ENCODE measurements around the gene FUT3.
"Not testable (repeated sequence)": the region's sequence is repeated elsewhere in the genome, so short reads cannot be mapped to it uniquely, and the experiment has no call there.

The FUT3 gene

DNA sequence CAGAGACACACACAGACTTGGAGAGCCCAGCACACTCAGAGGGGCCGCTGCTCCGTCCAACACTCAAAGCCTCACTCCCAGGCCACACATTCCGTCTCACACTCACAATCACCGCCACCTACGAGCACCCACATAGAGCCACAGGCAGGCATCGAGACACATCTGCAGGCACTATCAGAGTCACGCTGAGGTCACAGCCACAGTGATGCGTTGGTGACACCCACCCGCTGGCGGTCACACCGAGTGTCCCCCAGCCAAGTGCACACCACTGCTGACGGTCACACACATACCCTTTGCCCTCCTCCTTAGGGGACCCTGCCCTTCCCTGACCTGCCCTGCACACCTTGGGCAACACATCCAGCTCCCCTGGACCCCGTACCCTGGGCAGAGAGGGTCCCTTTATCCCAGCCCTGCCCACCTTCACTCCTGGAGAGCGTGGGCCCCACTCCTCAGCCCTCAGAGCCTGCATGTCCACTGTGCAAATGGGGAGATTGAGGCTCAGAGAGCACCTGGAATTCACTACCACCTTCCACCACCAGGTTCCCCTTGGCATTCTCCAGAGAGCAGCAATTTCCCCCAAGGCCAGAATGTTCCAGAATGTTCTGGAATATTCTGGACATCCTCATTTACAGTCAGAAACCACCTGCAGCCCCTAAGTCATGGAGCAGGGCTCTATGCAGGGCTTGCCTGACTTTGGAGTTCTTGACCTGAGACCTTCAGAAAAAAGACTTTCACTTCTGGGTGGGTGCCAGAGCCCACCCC is 13.7 kb upstream of the FUT3 start:
- in situ Hi-C loops (cut with HindIII; ENCODE audit: low pct_ligation_motif_present, low sequenced_read_pairs), result no loop called here
- Histone ChIP-seq H3K36me3 (replicated peaks) (no peaks in the 10 kb centered on the region), H3K27ac (no peak overlapping the region), H3K4me3 (ENCODE audit: low read depth, low read length) (no peak overlapping the region), H3K27me3 (replicated peaks) (no peaks in the 10 kb centered on the region)
- no peak for DNase-seq
- TF ChIP-seq, protein P1, sequence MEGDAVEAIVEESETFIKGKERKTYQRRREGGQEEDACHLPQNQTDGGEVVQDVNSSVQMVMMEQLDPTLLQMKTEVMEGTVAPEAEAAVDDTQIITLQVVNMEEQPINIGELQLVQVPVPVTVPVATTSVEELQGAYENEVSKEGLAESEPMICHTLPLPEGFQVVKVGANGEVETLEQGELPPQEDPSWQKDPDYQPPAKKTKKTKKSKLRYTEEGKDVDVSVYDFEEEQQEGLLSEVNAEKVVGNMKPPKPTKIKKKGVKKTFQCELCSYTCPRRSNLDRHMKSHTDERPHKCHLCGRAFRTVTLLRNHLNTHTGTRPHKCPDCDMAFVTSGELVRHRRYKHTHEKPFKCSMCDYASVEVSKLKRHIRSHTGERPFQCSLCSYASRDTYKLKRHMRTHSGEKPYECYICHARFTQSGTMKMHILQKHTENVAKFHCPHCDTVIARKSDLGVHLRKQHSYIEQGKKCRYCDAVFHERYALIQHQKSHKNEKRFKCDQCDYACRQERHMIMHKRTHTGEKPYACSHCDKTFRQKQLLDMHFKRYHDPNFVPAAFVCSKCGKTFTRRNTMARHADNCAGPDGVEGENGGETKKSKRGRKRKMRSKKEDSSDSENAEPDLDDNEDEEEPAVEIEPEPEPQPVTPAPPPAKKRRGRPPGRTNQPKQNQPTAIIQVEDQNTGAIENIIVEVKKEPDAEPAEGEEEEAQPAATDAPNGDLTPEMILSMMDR (IDR thresholded peaks at IDR 0.05; ENCODE audit: low read depth, low read length, missing control alignments), result peak; percentile 32

DNA sequence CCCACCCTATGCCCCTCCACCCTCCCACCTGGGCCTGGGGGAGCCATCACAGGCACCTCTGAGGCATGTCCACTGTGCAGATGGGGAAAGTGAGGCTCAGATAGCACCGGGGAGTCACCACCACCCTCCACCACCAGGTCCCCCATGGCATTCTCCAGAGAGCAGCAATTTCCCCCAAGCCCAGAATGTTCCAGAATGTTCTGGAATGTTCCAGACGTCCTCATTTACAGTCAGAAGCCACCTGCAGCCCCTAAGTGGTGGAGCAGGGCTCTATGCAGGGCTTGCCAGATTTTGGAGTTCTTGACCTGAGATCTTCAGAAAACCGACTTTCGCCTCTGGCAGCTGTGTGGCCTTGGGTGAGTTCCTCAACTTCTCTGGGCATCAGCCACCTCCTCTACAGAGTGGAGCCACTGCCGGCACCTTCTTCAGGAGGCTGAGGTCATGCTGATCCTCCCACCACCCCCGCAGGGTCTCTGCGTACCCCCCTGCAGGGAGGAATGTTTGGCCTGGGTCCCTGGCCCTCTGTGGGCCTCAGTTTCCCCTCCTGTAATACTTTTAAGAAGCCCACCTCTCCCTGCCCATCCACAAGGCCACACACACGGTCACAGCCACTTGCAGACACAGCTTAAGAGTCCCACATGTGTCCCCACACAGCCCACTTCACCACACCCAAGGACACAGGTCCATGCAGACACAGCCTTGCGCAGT is 12.9 kb upstream of the FUT3 start:
- Histone ChIP-seq H3K4me3 (ENCODE audit: low read depth, low read length) (no peak overlapping the region), H3K27me3 (replicated peaks) (no peaks in the 10 kb centered on the region)

GRCh38 chr19:5863030-5863665 is 11.9 kb upstream of the FUT3 start:
- H3K27me3 ChIP-seq (replicated peaks), result no peaks in the 10 kb centered on the region
- H3K4me3 ChIP-seq (ENCODE audit: low read depth, low read length), result no peak overlapping the region
- DNase-seq, result no peak
- H3K27ac ChIP-seq, result no peak overlapping the region
- H3K36me3 ChIP-seq (replicated peaks), result no peaks in the 10 kb centered on the region
- TF ChIP-seq, protein P1 (IDR thresholded peaks at IDR 0.05; ENCODE audit: low read depth, low read length, missing control alignments), result no peak
- in situ Hi-C loops (cut with HindIII; ENCODE audit: low pct_ligation_motif_present, low sequenced_read_pairs), result no loop called here

More for the DNA sequence above, 12.9 kb upstream of the FUT3 start:
- Histone ChIP-seq H3K36me3 (replicated peaks) (no peaks in the 10 kb centered on the region), H3K27ac (no peak overlapping the region)
- TF ChIP-seq, protein P1 (IDR thresholded peaks at IDR 0.05; ENCODE audit: low read depth, low read length, missing control alignments), result no peak
- DNase-seq, result no peak
- in situ Hi-C loops (cut with HindIII; ENCODE audit: low pct_ligation_motif_present, low sequenced_read_pairs), result no loop called here

DNA sequence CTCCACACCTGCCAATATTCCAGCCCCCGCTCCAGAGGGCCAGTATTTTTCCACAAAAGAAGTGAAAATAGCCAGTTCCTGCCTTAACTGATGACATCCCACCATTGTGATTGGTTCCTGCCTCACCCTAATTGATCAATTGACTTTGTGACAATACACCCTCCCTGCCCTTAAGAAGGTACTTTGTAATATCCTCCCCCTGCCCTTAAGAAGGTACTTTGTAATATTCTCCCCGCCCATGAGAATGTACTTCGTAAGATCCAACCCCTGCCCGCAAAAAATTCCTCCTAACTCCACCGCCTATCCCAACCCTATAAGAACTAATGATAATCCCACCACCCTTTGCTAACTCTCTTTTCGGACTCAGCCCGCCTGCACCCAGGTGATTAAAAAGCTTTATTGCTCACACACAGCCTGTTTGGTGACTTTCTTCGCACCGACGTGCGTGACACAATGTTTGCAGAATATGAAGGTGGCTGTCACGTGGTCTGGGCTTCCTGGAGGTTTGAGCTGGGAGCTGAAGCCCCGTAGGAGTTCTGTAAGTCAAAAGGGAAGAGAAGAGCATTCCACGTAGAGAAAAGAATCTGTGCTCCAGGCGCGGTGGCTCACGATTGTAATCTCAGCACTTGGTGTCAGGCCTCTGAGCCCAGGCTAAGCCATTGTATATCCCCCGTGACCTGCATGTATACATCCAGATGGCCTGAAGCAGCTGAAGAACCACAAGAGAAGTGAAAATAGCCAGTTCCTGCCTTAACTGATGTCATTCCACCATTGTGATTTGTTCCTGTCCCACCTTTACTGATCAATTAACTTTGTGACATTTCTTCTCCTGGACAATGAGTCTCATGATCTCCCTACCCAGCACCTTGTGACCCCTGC is 6.2 kb upstream of the FUT3 start:
- H3K4me3 ChIP-seq (ENCODE audit: low read depth, low read length), result no peak overlapping the region
- H3K27ac ChIP-seq, result no peak overlapping the region
- H3K27me3 ChIP-seq (replicated peaks), result peaks cover 6% of the 10 kb centered on the region
- H3K36me3 ChIP-seq (replicated peaks), result no peaks in the 10 kb centered on the region
- TF ChIP-seq, protein P1 (IDR thresholded peaks at IDR 0.05; ENCODE audit: low read depth, low read length, missing control alignments), result no peak
- in situ Hi-C loops (cut with HindIII; ENCODE audit: low pct_ligation_motif_present, low sequenced_read_pairs), result no loop called here
- no peak for DNase-seq

DNA sequence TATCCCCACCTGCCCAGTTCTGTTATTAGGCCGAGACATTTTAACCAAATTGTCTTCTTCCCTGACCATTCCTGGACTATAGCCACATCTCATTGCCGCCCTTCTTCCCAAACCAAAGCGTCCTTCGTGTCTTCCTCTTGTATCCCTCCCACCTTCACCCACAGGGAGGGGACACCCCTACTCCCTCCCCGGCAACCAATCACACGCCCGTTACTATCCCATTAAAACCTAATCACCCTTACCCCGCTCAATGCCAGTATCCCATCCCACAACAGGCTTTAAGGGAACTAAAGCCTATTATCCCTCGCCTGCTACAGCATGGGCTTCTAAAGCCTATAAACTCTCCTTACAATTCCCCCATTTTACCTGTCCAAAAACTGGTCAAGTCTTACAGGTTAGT is 3.9 kb upstream of the FUT3 start:
- not testable (repeated sequence) for H3K27me3 ChIP-seq (replicated peaks)

DNA sequence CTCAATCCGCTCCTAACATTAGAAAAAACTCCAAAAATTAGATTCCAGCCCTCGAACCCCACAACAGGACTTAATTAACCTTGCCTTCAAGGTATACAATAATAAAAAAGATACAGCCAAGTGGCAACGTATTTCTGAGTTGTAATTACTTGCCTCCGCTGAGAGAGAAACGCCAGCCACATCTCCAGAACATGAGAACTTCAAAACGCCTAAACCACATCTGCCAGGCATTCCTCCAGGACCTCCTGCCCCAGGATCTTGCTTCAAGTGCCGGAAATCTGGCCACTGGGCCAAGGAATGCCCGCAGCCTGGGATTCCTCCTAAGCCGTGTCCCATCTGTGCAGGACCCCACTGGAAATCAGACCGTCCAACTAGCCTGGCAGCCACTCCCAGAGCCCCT is 2.9 kb upstream of the FUT3 start:
- DNase-seq; H3K36me3 ChIP-seq (replicated peaks); H3K4me3 ChIP-seq (ENCODE audit: low read depth, low read length); in situ Hi-C loops (cut with HindIII; ENCODE audit: low pct_ligation_motif_present, low sequenced_read_pairs); H3K27me3 ChIP-seq (replicated peaks); H3K27ac ChIP-seq: not testable (repeated sequence)

More for the DNA sequence above, 3.9 kb upstream of the FUT3 start:
- H3K36me3 ChIP-seq (replicated peaks); H3K27ac ChIP-seq; DNase-seq; H3K4me3 ChIP-seq (ENCODE audit: low read depth, low read length); in situ Hi-C loops (cut with HindIII; ENCODE audit: low pct_ligation_motif_present, low sequenced_read_pairs): not testable (repeated sequence)

All from brain microvascular endothelial cell (primary cell).